Midbrain (tissue), 1 donor: ENCODE measurements around the gene NABP1.

Experiments
- DNase-seq: peaks from one replicate; lab custom pipeline; 2025; lab: John Stamatoyannopoulos, UW

NABP1 gene

DNA sequence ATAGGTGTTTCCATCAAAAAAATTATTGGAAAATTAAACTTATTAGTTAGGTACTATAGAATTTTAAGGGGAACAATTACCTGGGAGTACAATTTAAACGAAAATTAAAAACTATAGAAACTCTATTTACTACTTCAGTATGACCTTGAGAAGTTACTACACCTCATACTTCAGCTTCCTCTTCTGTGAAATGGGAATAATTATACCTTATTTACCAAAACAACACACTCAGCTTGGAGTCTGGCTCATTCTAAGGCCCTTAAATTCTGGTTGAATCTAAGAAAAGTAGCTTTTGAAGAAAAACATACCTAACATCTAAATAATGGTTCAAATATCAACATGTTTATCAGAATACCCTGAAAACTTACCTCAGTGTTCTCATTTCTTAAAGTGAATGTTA is 2.7 kb downstream of the NABP1 start:
- DNase-seq = no peak

DNA sequence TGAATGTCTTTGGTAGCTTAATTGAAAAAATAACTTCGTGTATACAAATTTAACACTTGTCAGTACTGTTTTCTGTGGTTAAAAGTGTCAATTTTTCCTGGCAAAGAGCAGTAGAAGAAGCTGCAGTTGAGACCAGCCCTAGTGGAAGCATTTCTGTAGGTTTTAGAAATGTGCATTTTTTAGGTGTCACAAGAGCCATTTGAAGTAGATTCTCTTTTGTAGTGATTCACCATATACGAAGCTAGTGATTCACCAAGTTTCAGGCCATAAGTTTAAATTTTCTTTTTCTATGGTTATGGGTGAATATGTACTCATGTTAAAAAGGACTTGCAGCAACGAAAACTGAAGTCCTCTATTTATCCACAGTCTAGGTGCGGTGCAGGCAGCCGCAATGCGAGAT is 4.2 kb downstream of the NABP1 start:
- no peak for DNase-seq

DNA sequence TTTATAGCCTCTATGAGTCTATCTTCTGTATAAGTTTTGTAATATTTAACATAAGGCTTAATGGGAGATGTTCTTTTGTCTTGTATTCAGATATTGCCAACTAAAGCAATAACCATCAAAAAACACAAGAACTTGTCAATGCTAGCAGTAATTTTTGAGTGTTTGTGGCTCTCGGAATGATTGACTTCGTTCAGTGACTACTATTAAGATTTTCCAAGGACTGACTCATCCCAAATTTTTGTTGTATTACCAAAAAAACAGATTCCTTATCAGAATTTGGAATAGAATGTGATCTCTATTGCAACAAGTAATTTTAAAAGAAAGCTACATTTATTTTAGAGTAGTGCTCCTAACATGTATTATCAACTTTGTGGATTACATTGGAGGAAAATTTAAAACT is 8.1 kb downstream of the NABP1 start:
- no peak for DNase-seq

DNA sequence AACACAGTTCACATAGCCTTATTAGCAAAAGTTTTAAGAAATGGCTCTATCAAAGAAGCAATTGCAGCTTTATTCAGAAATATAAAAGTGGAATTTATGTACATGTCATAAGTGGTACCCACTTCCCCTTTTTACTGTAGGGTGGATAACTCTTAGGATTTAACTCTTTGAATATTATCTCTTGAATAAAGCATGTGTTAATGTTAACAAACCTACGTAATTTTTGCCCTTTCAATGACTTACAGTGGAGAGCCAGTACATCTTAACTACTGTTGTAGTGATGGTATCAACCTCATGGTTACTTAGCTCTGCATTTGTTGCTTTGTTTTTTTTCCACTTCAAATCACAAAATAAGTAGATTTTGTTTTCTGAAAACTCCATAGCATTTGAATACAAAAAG is 8.8 kb downstream of the NABP1 start:
- DNase-seq = no peak

- DNase-seq = no peak
These were observed 9.9 kb downstream of the NABP1 start for GRCh38 chr2:191687867-191688266.

GRCh38 chr2:191688934-191689695 is 11.2 kb downstream of the NABP1 start:
- DNase-seq = no peak

DNA sequence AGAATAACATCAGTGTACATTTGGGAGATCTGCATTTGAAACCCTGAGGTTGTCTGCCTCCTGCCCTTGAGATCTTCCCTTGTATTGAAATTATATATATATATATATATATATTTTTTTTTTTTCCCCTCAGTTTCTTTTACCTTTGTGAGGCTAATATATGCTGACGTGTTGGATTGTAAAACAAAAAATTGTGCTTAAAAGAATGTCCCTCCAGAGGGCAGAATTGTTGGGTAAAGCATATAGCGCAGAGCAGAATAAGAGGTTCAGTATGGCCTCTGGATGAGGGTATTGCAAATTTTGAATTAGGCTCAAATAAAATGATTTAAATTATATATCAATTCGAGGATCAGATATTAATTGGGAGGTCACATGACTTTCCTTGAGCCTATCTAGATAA is 12.4 kb downstream of the NABP1 start:
- DNase-seq = no peak

DNA sequence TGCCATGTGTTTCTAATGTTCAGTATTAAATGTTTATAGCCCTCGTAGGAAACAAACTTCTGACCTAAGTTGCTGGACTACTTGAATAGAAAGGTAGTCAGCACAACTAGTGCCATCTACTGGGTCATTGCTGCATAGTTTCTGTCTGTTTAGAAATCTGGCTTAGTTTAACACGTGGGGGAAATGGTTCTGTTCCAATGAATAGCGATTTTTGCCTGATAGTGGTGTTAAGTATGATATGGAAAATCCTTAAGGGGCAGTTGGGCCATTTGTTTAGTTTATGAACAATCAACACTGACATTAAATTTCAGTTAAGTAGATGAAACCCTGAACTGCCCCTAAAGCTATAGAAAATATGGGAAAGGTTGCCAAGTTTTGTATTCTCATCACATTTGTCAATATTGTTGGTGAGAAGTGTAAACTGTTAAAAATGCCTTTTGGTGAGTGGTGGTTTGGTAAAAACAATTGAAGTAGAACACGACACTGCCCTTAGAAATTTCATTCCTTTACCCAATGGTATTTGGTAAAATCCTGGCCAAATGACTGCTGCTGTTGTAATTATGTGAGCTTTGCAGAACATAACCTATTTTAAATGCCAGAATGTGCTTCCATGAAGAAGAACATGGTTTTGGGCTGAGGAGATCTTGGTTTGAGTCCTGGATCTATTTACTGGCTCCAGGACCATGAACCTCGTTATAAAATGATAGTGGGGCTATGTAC is 13.2 kb downstream of the NABP1 start:
- peak; percentile 69 for DNase-seq

GRCh38 chr2:191691898-191692297 is 14.0 kb downstream of the NABP1 start:
- no peak for DNase-seq

DNA sequence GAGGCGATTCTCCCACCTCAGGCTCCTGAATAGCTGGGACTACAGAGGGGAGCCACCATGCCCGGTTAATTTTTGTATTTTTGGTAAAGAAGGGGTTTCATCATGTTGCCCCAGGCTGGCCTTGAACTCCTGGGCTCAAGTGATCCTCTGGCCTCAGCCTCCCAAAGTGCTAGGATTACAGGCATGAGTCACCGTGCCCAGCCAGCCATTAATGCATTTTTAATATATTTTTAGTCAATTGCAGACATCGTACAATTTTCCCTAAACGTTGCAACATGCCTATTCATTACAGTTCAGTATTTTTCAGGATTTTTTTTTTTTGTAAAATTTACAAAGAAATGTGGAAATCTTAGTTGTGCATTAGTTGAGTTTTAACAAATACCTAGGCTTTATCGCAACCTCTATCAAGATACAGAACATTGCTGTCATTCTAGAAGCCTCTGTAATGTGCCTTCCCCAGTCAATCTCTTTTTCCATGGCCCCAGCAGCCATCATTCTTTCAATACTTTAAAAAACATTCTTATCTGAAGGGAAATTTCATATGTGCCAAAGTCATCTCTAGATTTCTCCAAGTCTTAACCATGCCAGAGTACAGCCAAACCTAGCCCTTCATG is 14.7 kb downstream of the NABP1 start:
- no peak for DNase-seq

DNA sequence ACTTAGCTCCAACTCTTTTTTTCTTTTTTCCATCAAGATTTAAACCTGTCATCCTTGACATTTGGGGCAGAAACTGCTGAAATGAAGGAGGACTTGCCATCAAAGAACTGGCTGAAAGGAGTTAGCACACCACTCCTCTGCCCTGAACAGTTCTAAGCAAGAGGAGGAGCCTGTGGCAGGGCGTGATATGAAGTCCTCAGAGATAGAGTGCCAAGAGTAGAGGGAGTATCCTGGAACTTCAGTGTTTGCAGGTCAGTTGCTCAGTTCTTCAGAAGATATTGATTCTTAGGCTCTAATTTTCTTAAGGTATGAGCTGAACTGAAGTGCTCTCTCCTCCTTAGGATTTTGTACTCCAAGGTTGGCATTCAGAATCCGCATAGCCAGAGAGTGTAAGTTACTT is 15.2 kb downstream of the NABP1 start:
- no peak for DNase-seq

GRCh38 chr2:191693778-191694177 is 15.8 kb downstream of the NABP1 start:
- no peak for DNase-seq

DNA sequence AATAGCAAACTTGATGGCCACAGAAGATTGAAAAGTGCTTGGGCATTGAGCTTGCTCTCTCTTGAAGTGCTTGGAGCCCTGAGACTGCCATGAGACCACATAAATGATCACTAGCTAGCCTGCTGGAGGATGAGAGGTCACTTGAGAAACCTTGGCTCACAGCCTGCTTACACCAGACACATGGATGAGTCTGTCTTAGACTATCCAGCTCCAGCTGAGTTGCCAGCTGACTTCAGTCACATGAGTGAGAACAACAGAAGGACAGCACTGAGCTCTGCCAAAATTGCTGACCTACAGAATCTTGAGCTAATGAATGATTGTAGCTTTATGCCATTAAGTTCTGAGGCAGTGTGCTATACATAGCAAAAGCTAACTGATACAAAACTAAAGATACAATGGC is 18.1 kb downstream of the NABP1 start:
- no peak for DNase-seq

GRCh38 chr2:191696966-191697365 is 19.0 kb downstream of the NABP1 start:
- no peak for DNase-seq

DNA sequence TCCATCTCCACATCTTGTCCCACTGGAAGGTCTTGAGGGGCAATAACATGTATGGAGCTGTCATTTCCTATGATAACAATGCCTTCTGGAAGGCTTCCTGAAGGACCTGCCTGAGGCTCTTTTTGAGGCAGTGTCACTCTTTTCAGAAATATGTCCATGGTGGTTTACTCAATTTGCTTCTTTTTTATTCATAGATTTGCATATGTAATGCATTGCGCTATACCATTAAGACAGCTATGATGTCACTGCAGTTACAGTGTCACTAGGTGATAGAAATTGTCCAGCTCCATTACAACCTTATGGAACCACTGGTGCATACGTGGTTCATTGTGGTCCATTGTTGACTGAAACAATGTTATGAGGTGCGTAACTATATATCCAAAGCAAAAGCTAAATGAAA is 19.9 kb downstream of the NABP1 start:
- no peak for DNase-seq

DNA sequence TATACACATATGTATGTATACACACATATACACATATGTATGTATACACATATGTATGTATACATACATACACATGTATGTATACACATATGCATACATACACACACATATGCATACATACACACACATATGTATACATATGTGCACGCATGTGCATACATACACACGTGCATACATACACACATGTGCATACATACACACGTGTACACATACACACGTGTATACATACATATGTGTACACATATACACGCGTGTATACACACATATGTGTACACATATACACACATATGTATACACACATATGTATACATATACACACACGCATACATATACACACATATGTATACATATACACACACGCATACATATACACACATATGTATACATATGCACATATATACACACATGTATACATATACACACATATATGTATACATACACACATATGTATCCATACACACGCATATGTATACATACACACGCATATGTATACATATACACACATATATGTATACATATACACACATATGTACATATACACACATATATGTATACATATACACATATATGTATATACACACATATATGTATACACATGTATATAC is 21.5 kb downstream of the NABP1 start:
- DNase-seq = no peak

GRCh38 chr2:191701029-191701428 is 23.1 kb downstream of the NABP1 start:
- no peak for DNase-seq

GRCh38 chr2:191701696-191702095 is 23.8 kb downstream of the NABP1 start:
- no peak for DNase-seq

GRCh38 chr2:191703079-191703725 is 25.3 kb downstream of the NABP1 start:
- DNase-seq = no peak

- no peak for DNase-seq
These were observed 27.1 kb downstream of the NABP1 start for GRCh38 chr2:191705084-191705483.

DNA sequence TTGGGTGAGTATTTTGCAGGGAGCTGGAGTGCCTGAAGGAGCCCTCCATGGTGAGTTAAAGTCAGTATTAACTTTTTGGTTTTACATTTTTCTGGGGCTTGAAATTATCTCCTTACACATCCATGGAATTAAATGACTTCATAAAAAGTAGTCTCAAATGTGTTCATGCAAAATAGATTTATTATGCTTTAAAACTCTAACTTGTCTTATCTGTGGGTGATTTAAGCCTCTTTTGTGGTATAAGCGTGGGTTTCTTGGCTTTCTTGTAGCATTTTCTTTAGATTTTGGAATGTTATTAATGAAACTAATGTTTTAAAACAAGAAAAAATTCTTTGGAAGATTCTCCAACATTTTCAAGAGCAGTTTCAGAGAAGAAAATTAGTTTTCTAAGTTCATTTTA is 27.8 kb downstream of the NABP1 start:
- no peak for DNase-seq

DNA sequence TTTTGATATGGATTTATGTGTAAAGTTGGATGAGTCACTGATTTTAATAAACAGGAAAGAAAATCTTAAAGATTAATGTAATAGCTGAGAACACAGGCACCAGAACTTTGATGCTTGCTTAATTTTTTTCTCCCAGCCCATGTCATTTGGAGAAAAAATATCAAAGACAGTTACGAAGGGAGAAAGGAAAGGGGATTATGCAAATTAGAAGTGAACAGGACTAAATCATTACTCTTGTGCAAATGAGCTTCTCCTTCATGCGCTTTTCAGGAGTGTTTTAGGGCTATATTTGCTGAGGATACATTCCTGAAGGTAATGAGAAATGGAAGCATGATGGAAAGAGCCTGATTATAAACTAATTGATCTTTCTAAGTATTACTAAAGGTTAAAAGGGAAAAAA is 28.9 kb downstream of the NABP1 start:
- no peak for DNase-seq
